H1 (cell line): Measurements from ENCODE around the gene MFSD2A. TPM values are rescaled to one million over a fixed set of nuclear protein-coding genes. Genes with fewer than 3 reads are reported as not detected.

Source experiments
- CTCF ChIA-PET: fragments of 300-600 bp; sonication (Branson Sonifier 250); formaldehyde crosslinking; loops from one replicate; lab custom pipeline; 2021; ENCODE audit not compliant: partially characterized antibody; lab: Charles Lee
- POLR2A ChIA-PET: fragments of 300-600 bp; sonication (Branson Sonifier 250); formaldehyde crosslinking; loops from one replicate; lab custom pipeline; 2021; ENCODE audit warnings: inconsistent platforms; ENCODE audit not compliant: partially characterized antibody; lab: Charles Lee
- DNase-seq, 2 experiments: peaks; one replicate each; pipeline versions ENCODE4 v3.0.0 to v3.0.0-alpha.2; 2010 to 2022; ENCODE audit warnings: low spot score in 2 of 2, low read depth in 1 of 2, mixed read lengths in 1 of 2
- FAIRE-seq: peaks from 2 replicates; lab custom pipeline; 2011; peaks lifted over from hg19 to GRCh38; lab: Jason Lieb, UNC
- H2AFZ ChIP-seq: 2 replicates; pipeline ENCODE4 v1.8.1; 2012; ENCODE audit warnings: low read length, inconsistent platforms
- H2AK5ac ChIP-seq: 2 replicates; pipeline ENCODE4 v1.6.1; 2013; ENCODE audit warnings: low read depth, low read length
- H2BK120ac ChIP-seq: replicated peaks from 2 replicates; pipeline ENCODE3; 2013; ENCODE audit warnings: low read depth, low read length, inconsistent platforms
- H2BK12ac ChIP-seq: 2 replicates; pipeline ENCODE4 v1.6.1; 2013; ENCODE audit warnings: low read depth, low read length
- H2BK15ac ChIP-seq: 2 replicates; pipeline ENCODE4 v1.6.1; 2013; ENCODE audit warnings: low read length
- H2BK20ac ChIP-seq: 2 replicates; pipeline ENCODE4 v1.6.1; 2013; ENCODE audit warnings: low read length
- H2BK5ac ChIP-seq: 2 replicates; pipeline ENCODE4 v1.6.1; 2013; ENCODE audit warnings: low read depth, low read length
- H3K14ac ChIP-seq: 2 replicates; pipeline ENCODE4 v1.6.1; 2013; ENCODE audit warnings: inconsistent platforms; ENCODE audit not compliant: insufficient read length
- H3K18ac ChIP-seq: 2 replicates; pipeline ENCODE4 v1.6.1; 2013; ENCODE audit warnings: low read length; ENCODE audit errors: extremely low read depth
- H3K23ac ChIP-seq: 2 replicates; pipeline ENCODE4 v1.6.1; 2013; ENCODE audit warnings: inconsistent platforms; ENCODE audit not compliant: insufficient read length
- H3K23me2 ChIP-seq: 2 replicates; pipeline ENCODE4 v1.6.1; 2013; ENCODE audit warnings: low read depth, low read length
- H3K27ac ChIP-seq: 2 replicates; pipeline ENCODE4 v1.6.1; 2011; ENCODE audit warnings: low read depth, low read length, inconsistent platforms
- H3K27me3 ChIP-seq, 4 experiments: replicated peaks in 1 of 4; 1 replicate in 1 of 4; 2 replicates in 3 of 4; pipeline versions ENCODE4 v1.6.1 to v1.8.1; 2011 to 2013; ENCODE audit warnings: low read length in 3 of 4, mild to moderate bottlenecking in 3 of 4, inconsistent platforms in 2 of 4, mixed read lengths in 2 of 4, moderate library complexity in 1 of 4; ENCODE audit not compliant: control insufficient read depth in 3 of 4, insufficient read depth in 3 of 4; ENCODE audit errors: extremely low read depth in 1 of 4
- H3K36me3 ChIP-seq, 4 experiments: 2 replicates each; pipeline versions ENCODE4 v1.6.1 to v1.8.1; 2011 to 2013; ENCODE audit warnings: mild to moderate bottlenecking in 4 of 4, low read length in 3 of 4, moderate library complexity in 2 of 4, control low read depth in 1 of 4, inconsistent platforms in 1 of 4; ENCODE audit not compliant: insufficient read depth in 4 of 4, control insufficient read depth in 2 of 4
- H3K4ac ChIP-seq: replicated peaks from 2 replicates; pipeline ENCODE3; 2013; ENCODE audit warnings: low read length, low read depth, mixed read lengths, inconsistent platforms; ENCODE audit not compliant: insufficient read length
- H3K4me1 ChIP-seq, 4 experiments: replicated peaks in 1 of 4; 1 replicate in 1 of 4; 2 replicates in 3 of 4; pipeline versions ENCODE4 v1.6.1 to v1.8.1; 2011 to 2013; ENCODE audit warnings: low read length in 3 of 4, inconsistent platforms in 2 of 4, mixed read lengths in 1 of 4; ENCODE audit not compliant: insufficient read depth in 4 of 4, control insufficient read depth in 3 of 4
- H3K4me2 ChIP-seq, 2 experiments: 2 replicates each; pipeline versions ENCODE4 v1.6.1 to v1.8.1; 2011 to 2013; ENCODE audit warnings: low read depth in 2 of 2, low read length in 2 of 2, control low read depth in 1 of 2, inconsistent platforms in 1 of 2, mild to moderate bottlenecking in 1 of 2; ENCODE audit not compliant: insufficient read depth in 1 of 2
- H3K4me3 ChIP-seq, 4 experiments: fragments of 200-600, 300-600 bp in 1 of 4; sonication (generic), shearing (Covaris generic), sonication (Bioruptor Twin) in 1 of 4; 2 replicates each; pipeline versions ENCODE4 v1.5.1 to v1.8.1; 2011 to 2016; ENCODE audit warnings: low read length in 4 of 4, low read depth in 3 of 4, control low read depth in 2 of 4, inconsistent platforms in 2 of 4, mild to moderate bottlenecking in 2 of 4, mixed read lengths in 1 of 4, moderate library complexity in 1 of 4; ENCODE audit not compliant: insufficient read depth in 2 of 4; ENCODE audit errors: extremely low read depth in 1 of 4
- H3K56ac ChIP-seq: replicated peaks from 2 replicates; pipeline ENCODE3; 2013; ENCODE audit warnings: low read depth, mild to moderate bottlenecking, mixed read lengths, low read length, inconsistent platforms; ENCODE audit not compliant: insufficient read length
- H3K79me1 ChIP-seq: 2 replicates; pipeline ENCODE4 v1.6.1; 2013; ENCODE audit warnings: low read depth, low read length, control low read depth
- H3K79me2 ChIP-seq, 2 experiments: 2 replicates each; pipeline versions ENCODE4 v1.6.1 to v1.8.1; 2012 to 2013; ENCODE audit warnings: low read length in 2 of 2, mild to moderate bottlenecking in 2 of 2, inconsistent platforms in 1 of 2; ENCODE audit not compliant: insufficient read depth in 2 of 2, control insufficient read depth in 1 of 2
- H3K9ac ChIP-seq, 4 experiments: replicated peaks in 1 of 4; 1 replicate in 1 of 4; 2 replicates in 3 of 4; pipeline versions ENCODE4 v1.6.1 to v1.8.1; 2011 to 2013; ENCODE audit warnings: low read depth in 3 of 4, low read length in 3 of 4, control low read depth in 2 of 4, mild to moderate bottlenecking in 2 of 4, moderate library complexity in 2 of 4, inconsistent platforms in 1 of 4; ENCODE audit errors: extremely low read depth in 1 of 4
- H3K9me3 ChIP-seq, 2 experiments: 2 replicates each; pipeline versions ENCODE4 v1.6.1 to v1.8.1; 2012 to 2013; ENCODE audit warnings: mild to moderate bottlenecking in 2 of 2, moderate library complexity in 2 of 2, control low read depth in 1 of 2, inconsistent platforms in 1 of 2, low read depth in 1 of 2, low read length in 1 of 2, mixed read lengths in 1 of 2; ENCODE audit not compliant: insufficient read depth in 2 of 2
- H4K20me1 ChIP-seq, 2 experiments: replicated peaks in 1 of 2; 2 replicates each; pipeline versions ENCODE3 to v1.8.1; 2011 to 2013; ENCODE audit warnings: inconsistent platforms in 2 of 2, low read length in 2 of 2, mild to moderate bottlenecking in 1 of 2; ENCODE audit not compliant: insufficient read depth in 2 of 2, control insufficient read depth in 1 of 2
- H4K5ac ChIP-seq: 2 replicates; pipeline ENCODE4 v1.6.1; 2013; ENCODE audit warnings: low read length, low read depth, mixed read lengths, inconsistent platforms; ENCODE audit not compliant: insufficient read length
- H4K8ac ChIP-seq: 2 replicates; pipeline ENCODE4 v1.8.0; 2013; ENCODE audit warnings: mild to moderate bottlenecking, moderate library complexity, low read length, inconsistent platforms; ENCODE audit not compliant: insufficient read depth; ENCODE audit errors: extremely low read depth
- H4K91ac ChIP-seq: replicated peaks from 2 replicates; pipeline ENCODE3; 2013; ENCODE audit warnings: low read length, mixed read lengths, inconsistent platforms; ENCODE audit not compliant: insufficient read length
- ATF3 ChIP-seq: IDR thresholded peaks from 2 replicates; pipeline ENCODE4 v1.6.1; 2011; ENCODE audit warnings: low read depth, mild to moderate bottlenecking, low read length; ENCODE audit not compliant: insufficient read depth
- BRCA1 ChIP-seq: IDR thresholded peaks from 2 replicates; pipeline ENCODE4 v1.6.1; 2012; ENCODE audit warnings: low read depth, low read length, improper control_type of control experiment
- CHD1 ChIP-seq: IDR thresholded peaks from 2 replicates; pipeline ENCODE4 v1.6.1; 2012; ENCODE audit warnings: low read depth, low read length, improper control_type of control experiment
- JUND ChIP-seq: IDR thresholded peaks from 2 replicates; pipeline ENCODE4 v1.6.1; 2011; ENCODE audit warnings: mild to moderate bottlenecking, improper control_type of control experiment, low read length
- NRF1 ChIP-seq: IDR thresholded peaks from 2 replicates; pipeline ENCODE4 v1.6.1; 2011; ENCODE audit warnings: mild to moderate bottlenecking, low read depth, low read length, improper control_type of control experiment
- POLR2A ChIP-seq, 2 experiments: IDR thresholded peaks; 1 replicate in 1 of 2; 2 replicates in 1 of 2; pipeline ENCODE4 v1.6.1; 2011; ENCODE audit warnings: low read depth in 2 of 2, low read length in 2 of 2, mild to moderate bottlenecking in 2 of 2; ENCODE audit errors: control extremely low read depth in 1 of 2
- POU5F1 ChIP-seq: IDR thresholded peaks from 2 replicates; pipeline ENCODE4 v1.6.1; 2011; ENCODE audit warnings: low read depth, mild to moderate bottlenecking, low read length, moderate library complexity
- RAD21 ChIP-seq, 2 experiments: IDR thresholded peaks in 1 of 2; conservative IDR thresholded peaks in 1 of 2; 2 replicates each; pipeline ENCODE4 v1.6.1; 2011; ENCODE audit warnings: low read depth in 2 of 2, low read length in 2 of 2, improper control_type of control experiment in 1 of 2, inconsistent platforms in 1 of 2, mild to moderate bottlenecking in 1 of 2, moderate library complexity in 1 of 2
- SAP30 ChIP-seq: fragments of 300-600 bp; sonication (generic); IDR thresholded peaks from 2 replicates; pipeline ENCODE4 v1.7.1; 2012; ENCODE audit warnings: low read length, moderate library complexity, mild to moderate bottlenecking, inconsistent platforms; ENCODE audit not compliant: insufficient read depth, insufficient replicate concordance
- SIRT6 ChIP-seq: IDR thresholded peaks from one replicate; pipeline ENCODE4 v1.7.1; 2012; ENCODE audit warnings: low read length, inconsistent platforms
- SP4 ChIP-seq: IDR thresholded peaks from 2 replicates; pipeline ENCODE4 v1.6.1; 2012; ENCODE audit warnings: low read length, inconsistent platforms
- TCF12 ChIP-seq: IDR thresholded peaks from 2 replicates; pipeline ENCODE4 v1.6.1; 2011; ENCODE audit warnings: low read depth, mild to moderate bottlenecking, low read length
- WGBS, 2 experiments: shearing (Covaris generic) in 1 of 2; methylation state at CpG; one replicate each; pipeline versions ENCODE4 v1.1.6 to v1.1.7; 2013 to 2015; ENCODE audit warnings: low lambda C conversion rate in 2 of 2, mixed read lengths in 2 of 2, inconsistent platforms in 1 of 2, low coverage in 1 of 2, missing lambda C conversion rate in 1 of 2; ENCODE audit not compliant: insufficient replicate concordance in 2 of 2, insufficient coverage in 1 of 2, insufficient read length in 1 of 2; ENCODE audit errors: extremely low coverage in 1 of 2, missing lambda C conversion rate in 1 of 2; 5-methylcytosine and 5-hydroxymethylcytosine counted together
- polyA plus RNA-seq, 7 experiments: library from polyadenylated mRNA; depleted of rRNA in 3 of 7; stranded (reverse) in 5 of 7; unstranded in 2 of 7; fragments of >200 nt in 5 of 7; fragments of 200-250 nt in 2 of 7; gene quantifications; 1 replicate in 5 of 7; 2 replicates in 1 of 7; 4 replicates in 1 of 7; pipeline versions ENCODE4 v1.2.1 to v1.2.3, GENCODE V29; 2011 to 2013; ENCODE audit warnings: missing spikeins in 2 of 7, mixed read lengths in 2 of 7
- total RNA-seq: library from RNA; stranded (reverse); fragmentation: NEBNext Ultra II Directional; extraction: Animal tissue kit (Norgen Biotek cat#: 25700); gene quantifications from 2 replicates; pipeline ENCODE4 v1.2.1, GENCODE V29; 2021

Gene MFSD2A
- total and polyA plus RNA-seq, 2 of the 8 experiments (the other 6 are each of a cell fraction or from before 2014, with no cell fraction given), result 18.3 to 25.9 TPM

DNA sequence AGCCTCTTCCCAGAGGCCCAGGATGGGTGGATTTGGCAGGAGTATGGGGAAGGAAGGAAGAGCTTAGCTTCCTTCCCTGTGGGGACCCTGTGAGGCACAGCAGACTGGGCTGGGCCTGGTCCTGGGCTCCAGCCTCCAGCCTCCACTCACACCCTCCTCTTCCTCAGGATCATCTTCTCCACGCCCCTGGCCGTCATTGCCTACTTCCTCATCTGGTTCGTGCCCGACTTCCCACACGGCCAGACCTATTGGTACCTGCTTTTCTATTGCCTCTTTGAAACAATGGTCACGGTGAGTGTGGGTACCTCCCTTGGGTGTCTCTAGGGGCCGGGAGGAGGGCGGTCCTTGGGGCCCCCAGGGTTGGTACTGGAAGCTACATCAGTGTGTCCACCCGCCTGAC, 10.1 kb downstream of the MFSD2A start:
- POLR2A ChIA-PET, result interaction anchor here (1.6 kb wide), 1 partner anchor 10 kb away, joined by 8 read pairs; the partner anchor contains the start of gene MFSD2A
- Histone ChIP-seq H3K27me3 (no peaks in the 10 kb centered on the region), H4K91ac (no peak overlapping the region), H3K18ac (no peak overlapping the region), H4K5ac (no peak overlapping the region), H3K4me3 (no peak overlapping the region), H2AFZ (no peak overlapping the region), H2AK5ac (no peak overlapping the region), H3K4me1 (no peaks in the 10 kb centered on the region), H2BK5ac (no peak overlapping the region), H3K56ac (no peak overlapping the region), H3K27ac (no peak overlapping the region), H3K4ac (no peak overlapping the region), H3K9ac (no peak overlapping the region), H3K23ac (no peak overlapping the region), H3K79me2 (no peaks in the 10 kb centered on the region), H3K79me1 (no peaks in the 10 kb centered on the region; the same call in 1 of the 2 replicates), H4K20me1 (peaks cover 2 to 9% of the 10 kb centered on the region in 2 experiments), H3K9me3 (no peaks in the 10 kb centered on the region), H3K23me2 (peaks cover 3% of the 10 kb centered on the region; the same call in 1 of the 2 replicates), H3K4me2 (no peak overlapping the region), H3K36me3 (peaks cover 6 to 45% (median 31%) of the 10 kb centered on the region in 4 experiments), H3K14ac (no peak overlapping the region), H2BK120ac (no peak overlapping the region), H2BK20ac (no peak overlapping the region), H2BK12ac (no peak overlapping the region), H4K8ac (no peak overlapping the region), H2BK15ac (no peak overlapping the region)
- DNase-seq, result no peak
- CTCF ChIA-PET, result interaction anchor here (0.9 to 12.8 kb wide), 4 partner anchors 8 to 46 kb away, joined by 3 to 263 read pairs (median 15); no protein-coding TSS in a partner anchor
- TF ChIP-seq RAD21 (IDR thresholded peaks at IDR 0.05 in 1 of 2, conservative IDR thresholded peaks at IDR 0.05 in 1 of 2; ENCODE audit: low read depth in 2 of 2, low read length in 2 of 2) (no peak), CHD1 (no peak), POU5F1 (no peak), BRCA1 (no peak), TCF12 (no peak), SP4 (no peak), POLR2A (IDR thresholded peaks at IDR 0.05; ENCODE audit: control extremely low read depth in 1 of 2, low read depth in 2 of 2, low read length in 2 of 2) (no peak), ATF3 (no peak), SAP30 (no peak), NRF1 (no peak), JUND (no peak), SIRT6 (no peak)
- WGBS, 2 experiments, result 80% methylated on average over 9 of the region's 9 CpGs; no CpG with 5 or more reads in 1 of the 2 experiments
- no peak for FAIRE-seq
